ENCODE data around the gene NUS1. TPM values are rescaled to one million over a fixed set of nuclear protein-coding genes. Genes with fewer than 3 reads are reported as not detected.
"Not testable (repeated sequence)": the region's sequence is repeated elsewhere in the genome, so short reads cannot be mapped to it uniquely, and the experiment has no call there.

The NUS1 gene
- total and polyA plus RNA-seq, 2 of the 13 experiments (the other 11 are each of a cell fraction or from before 2014, with no cell fraction given): 18.3 to 18.6 TPM

DNA sequence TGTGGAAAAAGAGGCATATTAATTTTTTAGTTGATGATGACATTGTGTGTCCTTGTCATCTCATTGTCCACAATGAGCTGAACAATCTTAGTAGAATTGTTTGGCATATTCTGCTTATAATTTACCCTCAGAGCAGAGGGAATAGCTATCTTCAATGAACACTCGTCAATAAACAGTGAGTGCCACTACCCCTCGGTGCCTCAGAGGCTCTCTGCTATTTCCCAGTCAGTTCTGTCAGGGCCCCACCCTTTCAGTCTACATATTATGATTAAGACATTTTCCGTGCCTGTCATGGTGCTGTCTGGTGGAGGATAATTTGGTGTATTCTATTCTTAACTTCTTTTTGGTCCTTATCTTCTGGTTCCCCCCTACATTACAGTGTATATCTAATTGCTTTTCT, 31.2 kb downstream of the NUS1 start:
- ChIA-PET CTCF (ENCODE audit: low intra/inter-chr PET ratio, low total read pairs) (no interaction called here), POLR2A (no interaction called here)
- no TSS peak for BruUV-seq (replicated peaks)
- H4K20me1 ChIP-seq (ENCODE audit: insufficient read depth, low read length): peaks cover 4% of the 10 kb centered on the region
- H3K79me2 ChIP-seq (ENCODE audit: insufficient read depth, low read length): no peaks in the 10 kb centered on the region
- H3K36me3 ChIP-seq (replicated peaks in 1 of 2; ENCODE audit: control insufficient read depth in 1 of 2, insufficient read depth in 2 of 2, low read length in 2 of 2): peaks cover 20 to 53% of the 10 kb centered on the region in 2 experiments
- DNase-seq (ENCODE audit: low spot score) (no peak), FAIRE-seq (no peak), ATAC-seq (no peak)
- H3K9ac ChIP-seq (ENCODE audit: insufficient read depth, low read depth, low read length): no peak overlapping the region
- H2AFZ ChIP-seq (ENCODE audit: low read length): no peak overlapping the region
- WGBS (ENCODE audit: low lambda C conversion rate): 79% methylated on average over 3 of the region's 3 CpGs
- H3K27ac ChIP-seq (ENCODE audit: extremely low read length, insufficient read depth, low read length): no peak overlapping the region
- intact Hi-C loops (cut with micrococcal nuclease; ENCODE audit: unreplicated experiment): no loop called here
- no peaks in the 10 kb centered on the region for H3K4me1 ChIP-seq (ENCODE audit: insufficient read depth, low read length)
- in situ Hi-C loops (cut with HindIII; ENCODE audit: extremely low pct_ligation_motif_present, low pct_unique_long_range_greater_than_20kb): no loop called here
- H3K4me3 ChIP-seq (replicated peaks in 1 of 3; ENCODE audit: insufficient read depth in 1 of 3, low read depth in 2 of 3, low read length in 3 of 3): no peak overlapping the region
- H3K4me2 ChIP-seq (ENCODE audit: low read depth, low read length): no peak overlapping the region
- no peaks in the 10 kb centered on the region for H3K9me3 ChIP-seq (ENCODE audit: low read length)
- H3K27me3 ChIP-seq (ENCODE audit: control insufficient read depth in 1 of 2, insufficient read depth in 2 of 2, low read length in 2 of 2): no peaks in the 10 kb centered on the region
- TF ChIP-seq CBFB (CRISPR knock-in tag; IDR thresholded peaks at IDR 0.05) (no peak), SMARCE1 (IDR thresholded peaks at IDR 0.05; ENCODE audit: borderline replicate concordance) (no peak), RAD21 (CRISPR knock-in tag; IDR thresholded peaks at IDR 0.05) (no peak), REPIN1 (CRISPR knock-in tag; IDR thresholded peaks at IDR 0.05; ENCODE audit: borderline replicate concordance, low read depth) (no peak), ZNF841 (CRISPR knock-in tag; IDR thresholded peaks at IDR 0.05; ENCODE audit: borderline replicate concordance) (no peak), ZNF12 (CRISPR knock-in tag; IDR thresholded peaks at IDR 0.05) (no peak), ZNF207 (IDR thresholded peaks at IDR 0.05; ENCODE audit: borderline replicate concordance) (no peak)
- TF ChIP-seq, protein P1, sequence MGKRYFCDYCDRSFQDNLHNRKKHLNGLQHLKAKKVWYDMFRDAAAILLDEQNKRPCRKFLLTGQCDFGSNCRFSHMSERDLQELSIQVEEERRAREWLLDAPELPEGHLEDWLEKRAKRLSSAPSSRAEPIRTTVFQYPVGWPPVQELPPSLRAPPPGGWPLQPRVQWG (CRISPR knock-in tag; IDR thresholded peaks at IDR 0.05; ENCODE audit: borderline replicate concordance, low read depth): no peak
- TF ChIP-seq, protein P2, sequence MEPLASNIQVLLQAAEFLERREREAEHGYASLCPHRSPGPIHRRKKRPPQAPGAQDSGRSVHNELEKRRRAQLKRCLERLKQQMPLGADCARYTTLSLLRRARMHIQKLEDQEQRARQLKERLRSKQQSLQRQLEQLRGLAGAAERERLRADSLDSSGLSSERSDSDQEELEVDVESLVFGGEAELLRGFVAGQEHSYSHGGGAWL (CRISPR knock-in tag; IDR thresholded peaks at IDR 0.05): no peak
- TF ChIP-seq, protein P3, sequence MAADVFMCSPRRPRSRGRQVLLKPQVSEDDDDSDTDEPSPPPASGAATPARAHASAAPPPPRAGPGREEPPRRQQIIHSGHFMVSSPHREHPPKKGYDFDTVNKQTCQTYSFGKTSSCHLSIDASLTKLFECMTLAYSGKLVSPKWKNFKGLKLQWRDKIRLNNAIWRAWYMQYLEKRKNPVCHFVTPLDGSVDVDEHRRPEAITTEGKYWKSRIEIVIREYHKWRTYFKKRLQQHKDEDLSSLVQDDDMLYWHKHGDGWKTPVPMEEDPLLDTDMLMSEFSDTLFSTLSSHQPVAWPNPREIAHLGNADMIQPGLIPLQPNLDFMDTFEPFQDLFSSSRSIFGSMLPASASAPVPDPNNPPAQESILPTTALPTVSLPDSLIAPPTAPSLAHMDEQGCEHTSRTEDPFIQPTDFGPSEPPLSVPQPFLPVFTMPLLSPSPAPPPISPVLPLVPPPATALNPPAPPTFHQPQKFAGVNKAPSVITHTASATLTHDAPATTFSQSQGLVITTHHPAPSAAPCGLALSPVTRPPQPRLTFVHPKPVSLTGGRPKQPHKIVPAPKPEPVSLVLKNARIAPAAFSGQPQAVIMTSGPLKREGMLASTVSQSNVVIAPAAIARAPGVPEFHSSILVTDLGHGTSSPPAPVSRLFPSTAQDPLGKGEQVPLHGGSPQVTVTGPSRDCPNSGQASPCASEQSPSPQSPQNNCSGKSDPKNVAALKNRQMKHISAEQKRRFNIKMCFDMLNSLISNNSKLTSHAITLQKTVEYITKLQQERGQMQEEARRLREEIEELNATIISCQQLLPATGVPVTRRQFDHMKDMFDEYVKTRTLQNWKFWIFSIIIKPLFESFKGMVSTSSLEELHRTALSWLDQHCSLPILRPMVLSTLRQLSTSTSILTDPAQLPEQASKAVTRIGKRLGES (CRISPR knock-in tag; IDR thresholded peaks at IDR 0.05; ENCODE audit: borderline replicate concordance): no peak
- TF ChIP-seq, protein P4, sequence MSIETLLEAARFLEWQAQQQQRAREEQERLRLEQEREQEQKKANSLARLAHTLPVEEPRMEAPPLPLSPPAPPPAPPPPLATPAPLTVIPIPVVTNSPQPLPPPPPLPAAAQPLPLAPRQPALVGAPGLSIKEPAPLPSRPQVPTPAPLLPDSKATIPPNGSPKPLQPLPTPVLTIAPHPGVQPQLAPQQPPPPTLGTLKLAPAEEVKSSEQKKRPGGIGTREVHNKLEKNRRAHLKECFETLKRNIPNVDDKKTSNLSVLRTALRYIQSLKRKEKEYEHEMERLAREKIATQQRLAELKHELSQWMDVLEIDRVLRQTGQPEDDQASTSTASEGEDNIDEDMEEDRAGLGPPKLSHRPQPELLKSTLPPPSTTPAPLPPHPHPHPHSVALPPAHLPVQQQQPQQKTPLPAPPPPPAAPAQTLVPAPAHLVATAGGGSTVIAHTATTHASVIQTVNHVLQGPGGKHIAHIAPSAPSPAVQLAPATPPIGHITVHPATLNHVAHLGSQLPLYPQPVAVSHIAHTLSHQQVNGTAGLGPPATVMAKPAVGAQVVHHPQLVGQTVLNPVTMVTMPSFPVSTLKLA (IDR thresholded peaks at IDR 0.05): no peak
- TF ChIP-seq, protein P5, sequence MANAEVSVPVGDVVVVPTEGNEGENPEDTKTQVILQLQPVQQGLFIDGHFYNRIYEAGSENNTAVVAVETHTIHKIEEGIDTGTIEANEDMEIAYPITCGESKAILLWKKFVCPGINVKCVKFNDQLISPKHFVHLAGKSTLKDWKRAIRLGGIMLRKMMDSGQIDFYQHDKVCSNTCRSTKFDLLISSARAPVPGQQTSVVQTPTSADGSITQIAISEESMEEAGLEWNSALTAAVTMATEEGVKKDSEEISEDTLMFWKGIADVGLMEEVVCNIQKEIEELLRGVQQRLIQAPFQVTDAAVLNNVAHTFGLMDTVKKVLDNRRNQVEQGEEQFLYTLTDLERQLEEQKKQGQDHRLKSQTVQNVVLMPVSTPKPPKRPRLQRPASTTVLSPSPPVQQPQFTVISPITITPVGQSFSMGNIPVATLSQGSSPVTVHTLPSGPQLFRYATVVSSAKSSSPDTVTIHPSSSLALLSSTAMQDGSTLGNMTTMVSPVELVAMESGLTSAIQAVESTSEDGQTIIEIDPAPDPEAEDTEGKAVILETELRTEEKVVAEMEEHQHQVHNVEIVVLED (CRISPR knock-in tag; IDR thresholded peaks at IDR 0.05; ENCODE audit: borderline replicate concordance): no peak

DNA sequence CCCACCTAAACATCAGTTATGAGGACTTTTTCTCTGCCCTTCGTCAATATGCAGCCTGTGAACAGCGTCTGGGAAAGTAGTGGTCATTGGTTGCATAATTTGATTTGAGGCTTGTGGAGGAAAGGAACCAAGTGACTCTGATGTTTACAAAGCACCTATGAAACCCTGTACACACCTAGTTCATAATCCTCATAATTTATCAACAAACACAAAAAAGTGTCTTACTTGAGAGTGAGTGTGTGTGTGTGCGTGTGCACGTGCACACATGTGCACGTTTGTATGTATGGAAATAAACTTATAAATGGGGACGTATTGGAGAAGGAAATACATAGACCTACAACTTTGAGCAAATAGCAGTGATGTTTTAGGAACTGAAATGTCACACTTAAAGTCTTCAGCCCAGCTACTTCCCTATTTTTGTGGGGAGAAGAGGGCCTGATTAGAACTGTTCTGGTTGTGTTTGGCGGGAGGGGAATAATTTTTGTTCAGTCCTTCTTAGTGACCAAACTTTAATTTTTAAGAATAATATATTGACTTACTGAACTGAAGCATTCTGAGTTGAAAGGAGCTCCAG, 31.8 kb downstream of the NUS1 start:
- peaks cover 18 to 49% of the 10 kb centered on the region in 2 experiments for H3K36me3 ChIP-seq (replicated peaks in 1 of 2; ENCODE audit: control insufficient read depth in 1 of 2, insufficient read depth in 2 of 2, low read length in 2 of 2)
- H3K4me3 ChIP-seq (replicated peaks in 1 of 3; ENCODE audit: insufficient read depth in 1 of 3, low read depth in 2 of 3, low read length in 3 of 3); in situ Hi-C loops (cut with HindIII; ENCODE audit: extremely low pct_ligation_motif_present, low pct_unique_long_range_greater_than_20kb); H3K9me3 ChIP-seq (ENCODE audit: low read length); H3K79me2 ChIP-seq (ENCODE audit: insufficient read depth, low read length); H3K27ac ChIP-seq (ENCODE audit: extremely low read length, insufficient read depth, low read length); FAIRE-seq; ATAC-seq; intact Hi-C loops (cut with micrococcal nuclease; ENCODE audit: unreplicated experiment); H2AFZ ChIP-seq (ENCODE audit: low read length); H3K9ac ChIP-seq (ENCODE audit: insufficient read depth, low read depth, low read length); DNase-seq (ENCODE audit: low spot score); H3K4me1 ChIP-seq (ENCODE audit: insufficient read depth, low read length); BruUV-seq (replicated peaks); POLR2A ChIA-PET; H3K27me3 ChIP-seq (ENCODE audit: control insufficient read depth in 1 of 2, insufficient read depth in 2 of 2, low read length in 2 of 2); H4K20me1 ChIP-seq (ENCODE audit: insufficient read depth, low read length); CTCF ChIA-PET (ENCODE audit: low intra/inter-chr PET ratio, low total read pairs); H3K4me2 ChIP-seq (ENCODE audit: low read depth, low read length): not testable (repeated sequence)
- 95% methylated on average over 6 of the region's 7 CpGs for WGBS (ENCODE audit: low lambda C conversion rate)

All from HepG2 (cell line).